GM12875 (cell line): ENCODE measurements around the gene CREG1.

Source experiments
- H3K4me3 ChIP-seq: one replicate; pipeline ENCODE4 v1.5.1; 2011; ENCODE audit warnings: low read depth, low read length, control low read depth
- CTCF ChIP-seq: IDR thresholded peaks from 2 replicates; pipeline ENCODE4 v1.5.1; 2011; ENCODE audit warnings: low read depth, mild to moderate bottlenecking, control low read depth, inconsistent platforms, low read length, moderate library complexity, borderline replicate concordance; ENCODE audit not compliant: insufficient read depth

CREG1 gene

GRCh38 chr1:167542109-167543032 lies 11.2 kb downstream of the CREG1 start:
- TF ChIP-seq CTCF, result no peak
- no peak overlapping the region for H3K4me3 ChIP-seq

GRCh38 chr1:167541610-167542009 lies 12.0 kb downstream of the CREG1 start:
- TF ChIP-seq CTCF, result no peak
- no peak overlapping the region for H3K4me3 ChIP-seq

GRCh38 chr1:167541003-167541402 lies 12.6 kb downstream of the CREG1 start:
- no peak overlapping the region for H3K4me3 ChIP-seq
- no peak for TF ChIP-seq CTCF

GRCh38 chr1:167538657-167539056 lies 14.9 kb downstream of the CREG1 start:
- TF ChIP-seq CTCF, result no peak
- no peak overlapping the region for H3K4me3 ChIP-seq

- no peak overlapping the region for H3K4me3 ChIP-seq
- peak; percentile 89 for TF ChIP-seq CTCF
These were observed 19.7 kb downstream of the CREG1 start for GRCh38 chr1:167533851-167534300.

- no peak for TF ChIP-seq CTCF
- H3K4me3 ChIP-seq, result no peak overlapping the region
These were observed 20.4 kb downstream of the CREG1 start for GRCh38 chr1:167532964-167533824.
